ENCODE data around the gene APOO. TPM values are rescaled to one million over a fixed set of nuclear protein-coding genes. Genes with fewer than 3 reads are reported as not detected.
A peak's percentile ranks its signal among the peaks of the same experiment; 100 is the strongest.

Gene APOO
- total and polyA plus RNA-seq, 2 of the 13 experiments (the other 11 are each of a cell fraction or from before 2014, with no cell fraction given) = 9.7 to 22.1 TPM

- TF ChIP-seq ZNF335 (CRISPR knock-in tag; IDR thresholded peaks at IDR 0.05) = no peak
- TF ChIP-seq ZNF337 (CRISPR knock-in tag; IDR thresholded peaks at IDR 0.05; ENCODE audit: borderline replicate concordance, low read depth) = no peak
- no peak for TF ChIP-seq ZNF207 (IDR thresholded peaks at IDR 0.05; ENCODE audit: borderline replicate concordance)
- TF ChIP-seq HDAC6 (IDR thresholded peaks at IDR 0.05; ENCODE audit: low read depth, low read length) = no peak
- no peak for TF ChIP-seq ATF2 (CRISPR knock-in tag; IDR thresholded peaks at IDR 0.05)
- TF ChIP-seq ZNF160 (CRISPR knock-in tag; IDR thresholded peaks at IDR 0.05) = no peak
- TF ChIP-seq ZNF292 (CRISPR knock-in tag; IDR thresholded peaks at IDR 0.05; ENCODE audit: borderline replicate concordance, low read depth) = no peak
- TF ChIP-seq TBL1XR1 (IDR thresholded peaks at IDR 0.05; ENCODE audit: borderline replicate concordance, low read length, partially characterized antibody) = no peak
- TF ChIP-seq SMAD3 (CRISPR knock-in tag; IDR thresholded peaks at IDR 0.05) = no peak
- TF ChIP-seq ZNF276 (CRISPR knock-in tag; IDR thresholded peaks at IDR 0.05; ENCODE audit: low read depth) = no peak
- TF ChIP-seq BCLAF1 (IDR thresholded peaks at IDR 0.05) = no peak
- TF ChIP-seq XRCC5 (optimal IDR thresholded peaks at IDR 0.05; ENCODE audit: low read length) = no peak
- peak; percentile 72 for TF ChIP-seq ZMYM2 (CRISPR knock-in tag; IDR thresholded peaks at IDR 0.05)
- TF ChIP-seq ESRRA (CRISPR knock-in tag; IDR thresholded peaks at IDR 0.05; ENCODE audit: low read depth) = no peak
- no peak for TF ChIP-seq SRSF4 (IDR thresholded peaks at IDR 0.05; ENCODE audit: low read depth, low read length, poor library complexity, severe bottlenecking)
- peak; percentile 93 for TF ChIP-seq ISL2 (CRISPR knock-in tag; IDR thresholded peaks at IDR 0.05)
- TF ChIP-seq RORA (CRISPR knock-in tag; IDR thresholded peaks at IDR 0.05) = no peak
- peak; percentile 38; the same call in 1 of the 2 replicates for TF ChIP-seq JUND (CRISPR knock-in tag; IDR thresholded peaks at IDR 0.05)
- no peak for TF ChIP-seq DRAP1 (CRISPR knock-in tag; IDR thresholded peaks at IDR 0.05)
- no peak for TF ChIP-seq MEIS1 (CRISPR knock-in tag; IDR thresholded peaks at IDR 0.05; ENCODE audit: borderline replicate concordance)
- no peak for TF ChIP-seq PRDM4 (CRISPR knock-in tag; IDR thresholded peaks at IDR 0.05; ENCODE audit: borderline replicate concordance)
Measured at GRCh38 chrX:23841847-23842522, 65.8 kb downstream of the APOO start (continued).
